ENCODE measurements around the gene ETHE1.
A peak's percentile ranks its signal among the peaks of the same experiment; 100 is the strongest.

ETHE1 gene

DNA sequence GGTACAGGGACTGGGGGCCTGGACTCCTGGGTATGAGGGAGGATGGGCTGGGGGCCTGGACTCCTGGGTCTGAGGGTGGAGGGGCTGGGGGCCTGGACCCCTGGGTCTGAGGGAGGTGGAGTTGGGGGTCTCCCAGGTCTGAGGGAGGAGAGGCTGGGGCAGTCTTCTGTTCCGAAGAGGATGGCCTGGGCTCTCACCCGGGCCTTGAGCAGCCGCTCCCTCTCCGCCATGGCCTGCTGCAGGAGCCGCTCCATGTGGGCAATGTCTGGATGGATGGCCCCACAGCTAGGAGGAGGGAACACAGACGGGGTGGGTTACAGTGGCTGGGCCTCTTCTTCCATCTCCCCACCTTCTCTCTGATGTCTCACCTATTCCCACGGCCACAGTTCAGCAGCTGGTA is 40.6 kb downstream of the ETHE1 start:
- DNase-seq, result no peak

DNA sequence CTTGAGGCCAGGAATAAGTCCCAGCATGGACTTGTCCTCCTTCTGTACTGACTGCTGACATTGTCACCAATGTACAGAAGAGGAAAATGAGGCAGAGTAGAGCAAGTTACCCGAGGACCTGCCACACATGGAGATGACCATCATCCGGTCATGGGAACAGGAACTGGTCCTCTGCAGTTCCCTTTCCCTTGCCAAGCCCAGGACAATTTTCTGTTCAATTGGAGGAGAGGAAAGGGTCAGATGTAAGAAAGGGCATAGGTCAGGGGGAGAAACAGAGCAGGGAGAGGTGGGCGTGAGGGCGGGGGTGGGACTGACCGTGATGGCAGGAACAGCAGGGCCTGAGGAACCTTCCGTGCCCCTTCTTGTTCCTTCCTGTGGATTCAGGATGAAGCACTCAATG is 41.0 kb downstream of the ETHE1 start:
- no peak for DNase-seq

DNA sequence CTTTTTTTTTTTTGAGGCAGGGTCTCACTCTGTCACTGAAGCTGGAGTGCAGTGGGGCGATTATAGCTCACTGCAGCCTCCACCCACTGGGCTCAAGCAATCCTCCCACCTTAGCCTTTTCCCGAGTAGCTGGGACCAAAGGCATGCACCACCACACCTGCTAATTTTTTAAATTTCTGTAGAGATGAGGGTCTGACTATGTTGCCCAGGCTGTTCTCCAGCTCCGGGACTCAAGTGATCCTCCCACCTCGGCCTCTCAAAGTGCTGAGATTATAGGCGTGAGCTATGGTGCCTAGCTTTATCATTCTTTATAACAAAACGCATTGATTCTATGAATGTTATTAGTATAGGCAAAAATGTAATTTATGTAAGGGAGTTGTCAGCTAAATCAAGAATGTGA is 43.7 kb downstream of the ETHE1 start:
- no peak for DNase-seq

DNA sequence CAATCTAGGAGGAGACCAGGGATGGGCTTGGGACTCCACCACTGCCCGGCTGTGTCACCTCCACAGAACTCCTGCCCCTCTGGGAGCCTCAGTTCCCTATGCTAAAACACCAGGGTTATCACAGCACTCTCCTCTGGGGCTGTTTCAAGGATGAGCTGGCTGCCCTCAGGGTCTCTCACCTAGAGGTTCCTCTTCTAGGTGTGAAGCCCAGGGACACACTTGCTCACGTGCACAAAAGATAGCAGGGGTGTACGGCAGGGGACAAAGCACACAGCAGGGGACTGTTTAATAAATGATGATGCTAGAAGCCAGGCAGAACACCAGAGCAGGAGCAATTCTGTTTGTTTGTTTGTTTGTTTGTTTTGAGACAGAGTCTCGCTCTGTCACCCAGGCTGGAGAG is 44.8 kb downstream of the ETHE1 start:
- DNase-seq, result no peak

DNA sequence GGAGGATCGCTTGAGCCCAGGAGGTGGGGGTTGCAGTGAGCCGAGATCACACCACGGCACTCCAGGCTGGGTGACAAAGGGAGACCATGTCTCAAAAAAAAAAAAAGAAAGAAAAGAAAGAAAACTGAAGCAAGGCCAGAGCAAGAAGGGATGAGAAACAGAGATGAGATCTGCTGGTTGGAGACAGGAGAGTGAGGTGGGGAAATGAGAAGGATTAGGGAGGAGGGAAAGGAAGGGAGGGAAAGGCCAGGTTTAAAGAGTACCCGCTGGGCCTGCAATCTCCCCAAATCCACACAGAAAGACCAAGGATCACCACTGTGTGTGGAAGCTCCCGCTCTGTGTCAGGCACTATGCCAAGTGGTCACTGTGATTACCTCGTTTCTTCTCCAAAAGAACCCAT is 45.3 kb downstream of the ETHE1 start:
- DNase-seq, result no peak

DNA sequence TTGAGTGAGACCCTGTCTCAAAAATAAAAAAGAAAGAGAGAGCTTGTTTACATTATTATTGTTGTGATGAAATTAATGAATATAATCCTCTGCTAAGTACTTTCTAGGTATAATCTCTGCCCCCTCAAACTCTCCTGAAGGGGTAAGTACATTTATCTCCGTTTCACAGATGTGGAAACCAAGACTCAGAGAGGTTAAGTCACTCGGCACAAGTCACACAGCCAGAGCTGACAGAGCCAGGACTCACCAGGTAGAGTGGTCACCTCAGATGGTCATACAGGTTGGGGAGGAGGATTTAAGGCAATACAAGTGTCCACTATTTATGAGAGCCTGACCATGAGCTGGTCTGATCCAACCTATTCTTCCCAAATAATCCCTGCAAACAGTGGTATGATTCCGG is 46.4 kb downstream of the ETHE1 start:
- no peak for DNase-seq

DNA sequence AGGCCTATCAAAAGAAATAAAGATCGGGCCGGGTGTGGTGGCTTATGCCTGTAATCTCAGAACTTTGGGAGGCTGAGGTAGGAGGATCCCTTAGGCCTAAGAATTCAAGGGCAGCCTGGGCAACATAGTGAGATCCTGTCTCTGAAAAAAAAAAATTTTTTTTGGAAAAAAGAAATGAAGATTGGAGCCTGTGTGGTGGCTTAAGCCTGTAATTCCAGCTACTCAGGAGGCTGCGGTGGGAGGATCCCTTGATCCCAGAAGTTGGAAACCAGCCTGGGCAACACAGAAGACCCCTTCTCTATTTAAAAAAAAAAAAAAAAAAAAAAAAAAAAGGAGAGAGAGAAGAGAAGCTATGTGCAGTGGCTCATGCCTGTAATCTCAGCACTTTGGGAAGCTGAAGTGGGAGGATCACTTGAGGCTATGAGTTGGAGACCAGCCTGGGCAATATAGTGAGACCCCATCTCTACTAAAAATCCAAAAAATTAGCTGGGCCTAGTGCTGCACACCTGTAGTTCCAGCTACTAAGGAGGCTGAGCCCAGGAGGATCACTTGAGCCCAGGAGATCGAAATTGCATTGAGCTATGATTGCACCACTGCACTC is 46.9 kb downstream of the ETHE1 start:
- no peak for DNase-seq

DNA sequence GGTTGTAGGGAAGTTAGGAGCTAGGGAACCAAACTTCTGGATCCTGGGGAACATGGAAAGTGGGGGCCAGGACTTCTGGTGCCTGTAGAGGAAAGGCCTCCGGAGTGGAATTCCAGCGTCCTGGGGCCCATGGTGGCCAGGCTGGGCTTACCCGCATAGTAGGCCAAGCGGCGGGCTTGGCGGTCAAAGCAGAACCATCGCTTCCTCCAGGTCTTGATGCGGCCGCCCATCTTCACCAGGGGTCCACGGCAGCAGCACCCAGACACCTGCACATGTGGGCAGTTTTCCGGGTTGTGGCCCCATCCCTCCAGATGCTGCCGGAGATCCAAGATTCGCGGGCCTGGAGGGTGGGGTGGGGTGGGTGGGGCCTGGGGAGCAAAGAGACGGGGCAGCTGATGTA is 47.8 kb downstream of the ETHE1 start:
- DNase-seq, result no peak

DNA sequence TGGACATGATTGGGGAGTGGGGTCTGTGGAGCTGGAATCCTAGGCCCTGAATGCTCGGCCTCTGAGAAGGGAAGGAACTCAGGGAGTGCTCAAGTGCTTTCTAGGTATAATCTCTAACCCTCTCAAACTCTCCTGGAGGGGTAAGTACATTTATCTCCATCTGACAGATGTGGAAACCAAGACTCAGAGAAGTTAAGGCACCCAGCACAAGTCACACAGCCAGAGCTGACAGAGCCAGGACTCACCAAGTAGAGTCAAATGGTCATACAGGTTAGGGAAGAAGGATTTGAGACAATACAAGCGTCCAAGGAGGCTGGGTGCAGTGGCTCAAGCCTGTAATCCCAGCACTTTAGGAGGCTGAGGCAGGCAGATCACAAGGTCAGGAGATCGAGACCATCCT is 48.7 kb downstream of the ETHE1 start:
- DNase-seq, result no peak

DNA sequence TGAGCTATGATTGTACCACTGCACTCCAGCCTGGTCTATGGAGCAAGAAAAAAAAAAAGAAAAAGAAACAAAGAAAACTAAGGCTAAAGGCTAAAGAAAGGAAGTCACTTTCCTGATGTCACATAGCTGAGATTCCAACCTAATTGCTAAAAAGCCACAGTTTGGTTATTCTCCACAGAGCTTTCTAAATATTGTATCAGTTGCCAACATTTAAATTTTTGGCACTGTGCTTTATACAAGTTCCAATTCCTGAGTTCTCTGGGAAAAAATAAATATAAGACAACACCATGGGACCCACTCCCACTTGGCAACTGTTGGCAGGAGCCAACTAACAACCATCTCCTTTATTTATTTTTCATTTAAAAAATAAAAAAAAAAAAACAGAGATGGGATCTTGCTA is 50.4 kb downstream of the ETHE1 start:
- no peak for DNase-seq

DNA sequence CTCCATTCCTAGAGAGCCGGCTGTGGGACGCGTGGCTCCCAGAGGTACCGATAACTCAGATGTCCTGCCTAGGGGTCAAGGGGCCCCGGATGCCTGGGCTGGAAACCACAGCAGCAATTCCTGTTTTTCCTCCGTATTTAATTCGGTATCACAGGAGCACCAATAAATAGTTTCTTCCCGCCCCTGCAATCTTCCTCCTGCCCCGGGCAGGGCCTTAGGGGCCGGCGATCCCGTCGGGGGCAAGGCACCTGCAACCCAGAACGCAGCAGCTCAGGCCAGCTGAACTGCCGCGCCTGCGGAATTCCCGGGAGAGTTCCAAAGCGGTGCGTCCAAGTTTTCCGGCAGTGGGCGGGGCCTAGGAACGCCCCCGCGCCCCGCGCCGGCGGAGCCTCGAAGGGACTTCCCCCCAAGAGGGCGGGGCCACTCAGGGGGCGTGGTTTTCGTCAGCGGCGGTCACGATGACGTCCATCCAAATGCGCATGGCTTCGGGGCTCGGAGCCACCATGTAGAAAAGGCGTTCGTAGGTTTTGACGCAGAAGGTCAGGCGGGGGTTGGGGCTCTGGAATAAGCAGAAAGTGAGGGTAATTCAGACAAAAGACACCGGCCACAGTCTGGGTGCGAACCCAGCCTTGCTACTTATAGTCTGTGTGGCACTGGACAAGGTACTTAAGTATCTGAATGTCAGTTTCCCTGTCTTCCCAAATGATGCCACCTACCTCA is 51.9 kb downstream of the ETHE1 start:
- DNase-seq, result no peak

DNA sequence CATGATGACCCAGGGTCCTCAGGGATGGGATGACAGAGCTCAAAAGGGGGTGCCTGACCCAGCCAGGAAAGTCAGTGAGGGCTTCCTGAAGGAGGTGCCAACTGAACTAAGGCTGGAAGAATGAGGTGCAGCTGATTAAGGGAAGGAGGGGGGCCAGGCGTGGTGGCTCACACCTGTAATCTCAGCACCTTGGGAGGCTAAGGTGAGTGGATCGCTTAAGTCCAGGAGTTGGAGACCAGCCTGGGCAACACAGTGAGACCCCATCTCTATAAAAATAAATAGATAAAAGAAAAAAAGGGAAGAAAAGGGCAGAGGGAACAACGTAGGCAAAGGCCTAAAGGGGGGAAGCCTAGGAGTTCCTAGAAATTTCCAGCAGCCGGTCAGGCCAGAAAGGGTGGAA is 52.5 kb downstream of the ETHE1 start:
- no peak for DNase-seq

DNA sequence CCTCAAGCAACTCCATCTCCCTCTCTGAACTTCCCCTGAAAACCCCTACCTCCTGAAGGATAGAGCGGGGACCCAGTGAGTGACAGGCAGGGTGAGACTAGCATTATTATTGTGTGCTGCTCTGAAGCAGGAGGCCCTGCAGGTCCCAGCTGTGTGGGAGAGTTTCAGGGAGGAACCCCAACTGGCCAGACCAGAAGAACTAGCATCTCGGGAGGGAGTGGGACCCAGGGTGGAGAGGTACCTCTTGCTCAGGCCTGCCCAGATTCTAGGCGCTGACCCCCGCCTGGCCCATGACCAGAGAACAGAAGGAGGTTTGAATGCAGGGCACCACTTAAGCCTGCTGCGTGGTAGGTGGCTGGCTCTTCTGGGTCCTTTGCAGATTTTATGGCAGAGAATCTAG is 55.9 kb downstream of the ETHE1 start:
- no peak for DNase-seq

DNA sequence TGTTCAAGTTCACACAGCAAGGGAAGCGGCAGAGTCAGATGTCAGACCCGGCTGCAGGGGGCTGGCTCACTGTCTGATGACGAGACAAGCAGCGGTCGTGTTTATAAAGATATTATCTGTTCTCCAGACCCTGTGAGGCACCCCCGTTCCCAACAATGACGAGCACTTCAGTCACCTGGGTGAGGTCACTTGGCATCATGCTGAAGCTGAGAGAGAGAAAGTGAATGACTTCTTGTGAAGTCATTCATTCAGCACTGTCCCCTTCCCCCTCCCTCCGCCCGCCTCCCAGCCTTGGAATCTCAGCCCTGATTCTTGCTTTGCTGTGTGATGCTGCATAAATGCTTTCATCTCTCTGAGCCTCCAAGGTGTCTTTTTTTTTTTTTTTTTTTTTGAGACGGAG is 56.7 kb downstream of the ETHE1 start:
- DNase-seq, result no peak

DNA sequence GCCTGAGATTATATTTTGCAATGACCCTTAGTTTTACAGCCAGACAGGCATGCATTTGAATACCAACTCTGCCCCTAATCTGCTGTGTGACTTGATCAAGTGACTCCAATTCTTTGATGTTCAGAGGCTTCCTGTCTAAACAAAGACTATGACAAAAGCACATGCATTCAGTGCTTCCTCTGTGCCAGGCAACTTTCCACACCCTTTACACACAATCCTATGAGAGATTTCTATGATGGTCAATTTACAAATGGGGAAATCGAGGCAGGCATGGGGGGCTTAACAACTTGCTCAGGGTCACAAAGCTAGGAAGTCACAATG is 57.9 kb downstream of the ETHE1 start:
- DNase-seq, result no peak

DNA sequence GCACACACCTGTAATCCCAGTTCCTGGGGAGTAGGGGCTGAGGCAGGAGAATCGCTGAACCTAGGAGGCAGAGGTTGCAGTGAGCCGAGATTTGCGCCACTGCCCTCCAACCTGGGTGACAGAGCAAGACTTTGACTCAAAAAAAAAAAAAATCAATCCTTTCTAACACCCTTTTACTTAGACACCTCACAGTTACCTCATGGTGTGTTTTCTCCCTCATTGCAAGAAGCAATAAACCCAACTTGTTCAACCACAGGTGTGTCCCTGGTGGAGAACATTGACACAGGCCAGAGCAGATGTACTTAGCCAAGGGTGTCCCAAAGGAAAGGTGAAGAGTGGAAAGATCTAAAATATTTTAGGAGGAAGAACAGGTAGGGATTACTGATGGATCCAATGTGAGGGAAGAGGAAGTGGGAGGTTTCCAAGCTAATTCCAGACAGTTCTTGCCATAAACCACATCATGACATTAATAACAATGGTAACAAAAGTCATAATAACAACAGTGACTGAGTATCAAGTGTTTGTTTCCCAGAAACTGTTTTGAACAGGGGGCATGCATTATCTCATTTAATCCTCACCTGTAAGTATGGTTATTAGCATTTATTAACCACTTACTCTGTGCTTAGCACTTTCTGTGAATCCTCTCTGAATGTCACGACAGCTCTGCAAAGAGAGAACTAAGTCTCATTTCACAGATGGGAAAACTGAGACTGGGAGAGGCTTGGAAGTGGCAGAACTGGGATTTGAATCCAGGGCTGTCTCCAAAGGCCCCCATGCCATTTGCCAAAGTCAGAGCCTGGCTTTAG is 58.4 kb downstream of the ETHE1 start:
- no peak for DNase-seq

DNA sequence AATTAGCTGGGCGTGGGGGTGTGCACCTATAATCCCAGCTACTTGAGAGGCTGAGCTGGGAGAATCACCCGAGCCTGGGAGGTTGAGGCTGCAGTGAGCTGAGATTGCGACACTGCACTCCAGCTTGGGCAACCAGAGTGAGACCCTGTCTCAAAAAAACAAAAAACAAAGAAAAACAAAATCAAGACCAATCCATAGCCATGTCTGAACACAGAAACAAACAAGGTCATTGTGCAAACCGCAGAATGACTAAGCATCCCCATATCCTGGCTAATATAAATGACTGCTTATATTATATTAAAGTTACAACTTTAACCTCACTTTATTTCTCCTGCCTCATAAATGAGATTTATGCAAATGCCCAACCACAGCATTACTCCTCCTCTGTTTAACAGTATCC is 59.3 kb downstream of the ETHE1 start:
- DNase-seq, result no peak

DNA sequence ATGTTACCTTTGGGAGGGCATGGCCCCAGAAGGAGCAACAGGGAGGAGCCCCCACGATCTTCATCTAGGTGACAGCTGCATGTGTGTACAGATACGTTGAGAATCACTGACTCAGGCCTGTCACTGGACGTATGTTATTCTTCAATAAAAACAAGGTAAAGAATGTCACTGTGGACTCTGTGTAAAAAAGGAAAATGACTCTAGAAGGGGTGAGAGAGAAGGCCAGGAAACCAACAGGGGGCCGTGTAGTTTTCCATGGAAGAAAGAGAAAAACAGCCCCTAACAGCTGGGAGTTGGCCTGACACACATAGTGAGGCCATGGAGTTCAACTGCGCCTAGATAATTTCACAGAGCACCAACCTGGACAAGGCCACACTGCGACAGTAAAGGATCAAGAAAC is 59.7 kb downstream of the ETHE1 start:
- DNase-seq, result no peak

DNA sequence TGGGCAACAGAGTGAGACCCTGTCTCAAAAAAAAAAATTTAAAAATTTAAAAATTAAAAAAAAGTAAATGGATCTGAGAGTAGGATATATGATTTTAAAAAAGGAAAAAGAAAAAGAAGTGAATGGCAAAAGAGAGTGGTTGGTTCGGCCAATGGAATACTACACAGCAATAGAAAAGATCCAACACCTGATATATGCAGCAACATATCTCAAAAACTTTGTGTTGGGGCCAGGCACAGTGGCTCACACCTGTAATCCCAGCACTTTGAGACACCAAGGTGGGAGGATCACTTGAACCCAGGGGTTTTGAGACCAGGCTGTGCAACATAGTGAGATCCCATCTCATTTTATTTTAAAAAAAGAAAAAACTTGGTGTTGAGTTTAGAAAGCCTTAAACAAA is 60.2 kb downstream of the ETHE1 start:
- DNase-seq, result no peak

DNA sequence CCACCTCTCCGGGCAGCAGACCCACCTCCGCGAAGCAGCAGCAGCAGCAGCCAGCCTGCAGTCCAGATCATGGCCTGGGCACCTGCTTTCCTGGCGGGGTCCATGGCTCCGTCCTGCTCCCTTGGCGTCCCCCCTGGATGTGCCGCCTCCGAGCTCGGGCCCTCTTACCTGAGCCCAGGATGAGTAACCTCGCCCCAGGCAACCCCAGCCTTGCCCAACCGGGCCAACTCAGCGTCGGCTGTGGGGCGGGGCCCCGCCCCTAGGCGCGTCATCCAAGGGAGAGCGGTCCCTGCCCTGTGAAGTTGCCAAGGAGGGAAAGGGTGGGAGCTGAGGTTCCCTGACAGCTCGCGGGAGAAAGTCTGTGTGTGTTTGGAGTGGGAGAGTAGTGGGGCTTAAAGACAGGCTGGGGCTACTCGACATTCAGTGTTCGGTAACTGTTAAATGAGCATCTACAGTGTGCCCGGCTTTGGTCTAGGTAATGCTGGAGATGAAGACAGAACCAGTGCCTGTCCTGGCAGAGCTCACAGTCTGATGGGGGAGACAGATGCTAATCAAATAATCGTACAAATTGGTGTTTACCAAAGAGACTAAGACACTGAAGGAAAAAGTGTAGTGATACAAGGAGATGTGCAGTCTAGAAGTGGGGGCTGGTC is 61.4 kb downstream of the ETHE1 start, which contains the start of gene LYPD3:
Gene LYPD3, minus strand, starts transcription at position 141 of the 653 bp plus-strand sequence. Its CDS starts 37 bp downstream, at position 104.
- no peak for DNase-seq

DNA sequence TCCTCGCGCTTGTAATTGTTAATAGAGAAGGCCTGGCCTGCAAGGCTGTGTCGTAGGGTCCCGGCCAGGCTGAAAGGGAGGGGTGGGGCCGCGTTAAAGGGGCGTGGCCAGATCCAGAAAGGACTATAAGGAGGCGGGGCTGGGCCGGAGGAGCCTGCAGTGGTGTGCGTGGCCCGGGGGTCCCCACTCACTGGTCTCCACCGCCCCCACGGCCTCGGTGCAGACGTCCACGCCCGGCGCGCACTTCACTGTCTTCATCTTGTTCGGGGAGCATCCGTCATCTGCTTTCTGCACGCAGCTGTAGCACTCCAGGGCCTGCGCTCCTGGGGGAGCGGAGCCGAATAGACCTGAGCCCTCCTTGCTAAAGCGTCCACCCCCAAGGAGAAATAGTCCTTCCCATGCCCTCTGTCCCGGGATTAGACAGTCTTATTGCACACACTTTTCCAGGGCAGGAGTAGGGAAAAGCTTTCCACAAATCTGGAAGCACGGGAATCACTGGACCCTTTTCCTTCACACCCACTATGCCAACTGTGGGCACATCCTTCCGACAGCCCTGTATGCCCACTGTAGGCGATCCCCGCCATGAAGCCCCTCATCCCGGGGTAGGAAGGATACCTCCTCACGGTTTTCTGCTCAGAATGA is 62.7 kb downstream of the ETHE1 start:
- DNase-seq, result no peak

DNA sequence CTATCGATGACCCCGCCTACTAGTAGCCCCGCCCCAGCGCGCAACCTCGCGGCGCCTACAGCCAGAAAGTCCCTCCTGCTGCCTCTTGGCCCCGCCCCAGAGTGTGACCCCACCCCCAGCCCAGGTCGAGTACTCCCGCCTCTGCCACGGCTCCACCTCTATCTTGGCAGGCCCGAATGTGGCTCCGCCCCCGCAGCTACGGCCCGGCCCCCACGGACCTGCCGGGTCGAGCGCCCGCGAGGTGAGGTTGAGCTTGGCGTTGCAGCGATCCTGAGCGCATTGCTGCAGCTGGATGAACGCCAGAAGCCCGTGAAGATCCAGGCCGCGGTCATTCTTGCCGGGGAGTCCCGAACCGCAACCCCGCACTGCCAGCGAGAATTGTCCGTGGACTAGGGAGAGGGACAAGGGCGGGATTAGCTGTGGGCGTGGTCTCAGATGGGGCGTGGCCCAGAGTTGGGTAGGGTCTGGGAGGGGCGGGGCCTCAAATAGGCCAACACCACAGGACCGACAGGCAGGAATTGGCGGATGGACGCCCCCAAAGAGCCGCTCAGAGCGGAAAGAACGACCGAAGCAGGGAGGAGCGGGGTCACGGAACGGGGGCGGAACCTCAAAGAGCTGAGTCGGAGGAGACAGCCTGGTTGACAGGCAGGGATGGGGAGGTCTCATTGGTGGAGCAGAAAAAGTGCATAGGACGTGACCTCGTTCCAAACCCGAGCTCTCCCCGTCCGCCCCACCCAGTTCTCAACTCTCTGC is 63.4 kb downstream of the ETHE1 start:
- DNase-seq, result peak; percentile 9
